EL (cell line): ENCODE results near the gene ZNF593OS.

Source experiments
- DNase-seq: peaks from one replicate; pipeline ENCODE4 v3.0.0-alpha.2; 2016

The ZNF593OS gene

DNA sequence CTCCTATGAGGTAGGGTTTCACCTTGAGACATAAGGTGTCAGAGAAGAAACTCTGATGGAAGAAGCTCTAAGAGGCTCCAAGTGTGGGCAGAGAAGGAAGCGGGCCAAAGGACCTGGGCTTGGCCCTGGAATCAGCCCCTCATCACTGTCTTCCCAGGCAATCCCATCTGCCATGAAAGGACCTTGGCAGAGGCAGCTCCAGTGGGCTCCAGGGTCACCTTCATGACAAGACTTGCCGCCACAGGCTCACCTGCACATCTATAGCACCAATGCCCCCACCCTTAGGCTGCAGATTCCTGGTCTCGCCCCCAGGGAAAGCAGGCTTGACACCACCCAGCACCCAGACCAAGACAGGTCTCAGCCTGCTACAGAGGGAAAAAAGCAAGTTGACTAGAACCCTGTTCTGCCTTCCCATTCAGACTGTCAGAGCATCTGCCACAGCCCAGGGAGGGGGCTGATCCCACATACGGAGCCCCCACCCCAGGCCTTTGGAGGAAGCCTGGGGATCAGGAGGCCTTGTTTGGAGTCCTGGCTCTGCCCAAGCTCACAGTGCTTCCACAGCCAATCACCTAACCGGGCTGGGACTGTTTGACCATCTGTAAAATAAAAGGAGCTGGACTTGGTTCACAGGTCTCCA, 13.2 kb downstream of the ZNF593OS start:
- DNase-seq, result no peak

DNA sequence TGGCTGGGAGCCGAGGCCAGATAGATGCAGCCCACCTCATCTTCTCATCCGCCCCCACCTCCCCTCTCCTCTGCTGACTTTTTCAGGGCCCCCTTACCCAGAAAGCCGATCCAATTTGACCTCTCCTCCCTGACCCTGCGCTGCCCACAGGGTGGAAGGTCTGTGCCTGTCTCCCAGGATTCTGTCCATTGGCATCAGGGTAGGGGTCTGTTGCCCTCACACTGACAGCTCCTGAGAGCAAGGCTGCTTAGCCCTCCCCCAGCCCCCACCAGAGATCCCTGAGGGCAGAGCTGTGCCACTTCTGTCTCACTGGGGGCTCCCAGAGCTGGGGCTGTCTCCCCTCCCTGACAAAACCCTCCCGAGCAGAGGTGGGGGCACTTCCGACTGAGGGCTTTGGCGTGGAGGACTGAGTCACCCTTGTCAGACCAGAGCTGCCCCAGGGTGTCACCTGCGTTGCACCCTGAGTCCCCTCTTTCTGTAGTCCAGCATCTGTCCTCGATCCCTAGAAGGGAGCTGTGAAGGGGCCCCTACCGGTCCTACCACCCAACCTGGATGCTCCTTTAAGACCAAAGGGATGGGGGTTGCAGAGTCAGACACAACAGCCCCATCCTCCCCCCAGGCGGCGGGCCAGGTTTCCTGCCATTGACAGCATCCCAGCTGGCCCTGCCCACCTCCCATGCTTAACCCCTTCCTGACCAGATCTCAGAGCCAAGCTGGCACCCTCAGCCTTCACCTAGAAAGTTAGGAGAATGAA, 15.2 kb downstream of the ZNF593OS start:
- no peak for DNase-seq

DNA sequence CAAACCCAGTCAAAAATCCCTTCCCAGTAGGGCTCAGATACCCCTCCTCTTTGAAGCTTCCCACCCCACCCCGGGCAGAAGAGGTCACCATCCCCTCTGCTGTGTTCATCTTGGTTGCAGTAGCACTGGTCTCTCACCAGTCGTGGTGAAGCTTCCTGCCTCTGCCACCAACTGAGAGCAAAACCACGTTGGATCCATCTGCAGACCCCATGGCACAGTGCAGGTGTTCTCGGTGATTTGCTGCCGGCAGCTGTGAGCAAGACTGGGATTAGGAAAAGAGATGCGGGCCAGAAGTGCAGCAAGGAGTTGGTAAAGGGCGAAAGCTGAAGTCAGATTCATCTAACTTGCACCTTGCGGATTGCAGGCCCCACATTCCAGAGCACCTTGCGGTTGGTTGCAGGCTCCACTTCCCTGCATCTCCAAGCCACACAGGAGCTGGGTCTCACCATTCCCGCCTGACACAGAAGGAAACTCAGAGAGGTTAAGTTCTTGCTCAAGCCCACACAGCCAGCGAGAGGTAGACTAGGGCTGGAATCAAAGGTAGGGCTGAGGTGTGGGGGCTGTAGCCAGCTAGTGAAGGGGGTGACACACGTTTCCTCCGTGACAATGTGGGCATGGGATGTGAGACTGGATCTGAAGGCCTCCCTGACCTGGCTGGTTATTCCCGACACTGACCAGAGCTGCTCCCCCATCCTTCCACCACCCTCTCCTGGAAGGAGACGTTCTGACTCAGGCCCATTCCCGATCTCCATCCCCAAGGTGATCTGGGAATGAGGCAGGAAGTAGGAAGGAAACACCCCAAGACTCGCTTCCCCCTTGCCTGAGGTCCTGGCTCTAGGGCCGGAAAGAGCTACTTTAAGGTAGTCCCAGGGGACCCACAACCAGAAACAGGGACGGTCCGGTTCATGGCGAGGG, 16.0 kb downstream of the ZNF593OS start:
- no peak for DNase-seq

DNA sequence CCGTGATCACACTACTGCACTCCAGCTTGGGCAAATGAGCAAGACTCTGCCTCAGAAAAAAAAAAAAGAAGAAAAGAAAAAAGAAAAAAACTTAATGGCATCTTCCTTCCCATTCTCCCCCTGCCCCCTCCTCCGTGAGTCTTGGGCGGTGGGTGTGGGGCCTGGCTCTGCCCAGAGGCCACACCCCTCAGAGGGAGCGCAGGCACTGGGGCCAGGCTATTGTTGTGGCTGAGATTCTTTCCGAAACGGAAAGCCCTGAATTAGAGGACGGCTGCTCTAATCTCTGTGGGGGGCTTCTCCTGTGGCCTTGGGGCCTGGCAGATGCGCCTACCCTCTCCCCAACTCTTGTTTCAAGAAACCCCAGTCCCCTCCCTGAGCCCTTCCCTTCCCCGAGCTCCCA, 16.9 kb downstream of the ZNF593OS start:
- no peak for DNase-seq

DNA sequence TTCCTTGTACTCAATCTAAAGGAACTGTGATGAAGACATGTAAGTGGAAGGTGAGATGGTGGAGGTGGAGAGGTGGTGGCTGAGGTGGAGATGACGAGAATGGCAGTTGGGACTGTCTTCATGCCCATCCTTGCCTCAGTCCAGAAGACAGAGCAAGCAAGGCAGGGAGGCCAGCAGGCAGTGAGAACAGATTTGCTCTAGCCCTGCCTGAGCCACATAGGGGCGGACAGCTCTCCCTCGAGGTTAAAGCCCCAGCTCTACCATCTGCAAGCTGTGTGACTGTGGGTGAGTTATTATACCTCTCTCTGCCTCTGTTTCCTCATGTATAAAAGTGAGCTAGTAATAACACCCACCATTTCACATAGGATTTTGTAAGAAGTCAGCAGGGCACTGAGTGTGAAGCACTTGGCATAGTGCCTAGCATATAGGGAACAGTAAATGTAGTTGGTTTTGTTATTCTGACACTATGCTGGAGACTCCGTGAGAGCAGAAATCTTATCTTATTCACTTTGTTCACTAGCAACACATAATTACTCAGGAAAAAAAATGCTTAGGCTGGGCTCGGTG, 17.6 kb downstream of the ZNF593OS start:
- no peak for DNase-seq

DNA sequence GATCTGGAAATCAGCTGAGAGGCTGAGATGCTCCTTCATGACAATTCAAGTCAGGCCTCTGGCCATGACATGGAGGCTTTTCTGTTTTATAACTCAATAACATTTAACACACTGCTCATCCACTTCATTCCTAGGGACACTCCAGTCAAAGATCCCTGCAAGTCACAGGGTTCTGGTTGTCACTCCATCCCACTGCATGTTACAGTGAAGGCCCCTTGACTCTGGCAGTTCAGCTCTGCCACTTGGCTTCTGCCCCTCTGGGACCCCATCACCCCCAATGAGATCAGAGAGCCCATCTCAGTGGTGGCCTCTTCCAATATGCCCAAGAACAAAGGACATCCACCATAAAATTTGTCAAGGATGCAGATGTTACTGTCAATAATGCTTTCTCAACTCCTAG, 22.7 kb downstream of the ZNF593OS start:
- DNase-seq, result no peak

DNA sequence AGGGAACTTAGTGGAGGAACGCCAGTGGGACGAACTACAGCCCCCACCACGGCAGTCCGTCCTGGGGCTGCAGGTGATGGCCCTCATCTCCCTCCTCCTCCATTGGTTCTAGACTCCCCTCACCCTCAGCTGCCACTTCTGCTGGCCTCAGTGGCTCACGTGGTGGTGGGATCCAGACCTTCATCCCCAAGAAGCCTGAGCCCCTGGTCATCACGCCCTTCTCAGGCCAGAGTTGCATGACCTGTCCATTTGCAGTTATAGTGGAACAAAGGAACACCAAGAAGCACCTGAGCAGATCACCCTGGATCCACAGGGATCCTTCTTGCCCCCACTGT, 25.7 kb downstream of the ZNF593OS start:
- DNase-seq, result no peak

DNA sequence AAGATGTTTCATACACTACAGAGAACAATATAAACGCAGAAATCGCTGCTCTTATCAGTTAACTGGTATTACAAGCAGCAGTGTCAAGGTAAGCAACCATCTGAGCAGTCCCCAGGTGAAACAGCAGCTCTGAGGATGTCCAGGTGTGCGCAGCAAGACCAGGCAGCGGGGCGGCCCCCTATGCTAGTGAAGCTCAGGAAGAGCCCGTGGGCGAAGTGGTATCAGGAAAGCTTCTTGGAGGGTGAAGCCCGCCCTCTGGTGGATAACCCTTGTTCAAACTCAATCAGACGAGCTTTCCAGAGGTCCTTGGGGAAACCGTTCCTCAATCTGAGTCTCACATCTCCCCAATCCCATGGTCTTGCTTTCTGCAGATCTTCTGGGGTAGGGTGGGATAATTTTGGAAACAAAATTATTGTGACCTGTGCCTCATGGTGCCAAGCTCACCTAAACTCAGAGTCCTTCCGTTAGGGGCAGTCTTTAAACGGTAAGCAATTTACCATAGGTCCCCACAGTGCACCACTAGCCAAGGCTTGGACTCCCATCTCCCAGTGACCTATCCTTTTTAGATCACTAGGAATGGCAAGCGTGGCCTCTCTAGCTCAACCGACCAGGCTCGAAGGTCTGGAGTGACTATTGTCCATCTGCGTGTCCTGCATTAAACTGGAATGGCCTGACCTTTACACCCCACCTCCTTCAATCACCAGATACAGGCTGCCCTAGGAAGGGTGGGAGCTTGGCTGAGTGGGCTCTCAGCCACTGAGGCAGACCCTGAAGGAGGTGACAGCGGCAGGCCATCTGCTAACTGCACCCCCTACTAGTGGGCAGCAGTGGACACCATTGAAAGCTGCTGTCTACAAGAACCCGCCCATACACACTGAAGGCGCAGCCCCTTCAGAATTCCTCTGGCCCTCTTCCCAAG, 26.3 kb downstream of the ZNF593OS start:
- peak; percentile 79 for DNase-seq

DNA sequence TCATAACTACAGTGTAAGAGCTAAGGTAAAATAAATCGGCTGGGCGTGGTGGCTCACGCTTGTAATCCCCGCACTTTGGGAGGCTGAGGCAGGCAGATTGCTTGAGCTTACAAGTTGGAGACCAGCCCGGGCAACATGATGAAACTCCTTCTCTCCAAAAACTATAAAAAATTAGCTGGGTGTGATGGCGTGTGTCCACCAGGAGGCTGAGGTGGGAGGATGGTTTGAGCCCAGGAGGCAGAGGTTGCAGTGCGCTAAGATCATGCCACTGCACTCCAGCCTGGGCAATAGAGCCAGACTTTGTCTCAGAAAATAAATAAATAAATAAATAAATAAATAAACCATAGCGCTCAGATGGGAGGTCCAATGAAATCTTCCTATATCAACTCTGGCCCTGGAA, 29.5 kb downstream of the ZNF593OS start:
- DNase-seq, result no peak

DNA sequence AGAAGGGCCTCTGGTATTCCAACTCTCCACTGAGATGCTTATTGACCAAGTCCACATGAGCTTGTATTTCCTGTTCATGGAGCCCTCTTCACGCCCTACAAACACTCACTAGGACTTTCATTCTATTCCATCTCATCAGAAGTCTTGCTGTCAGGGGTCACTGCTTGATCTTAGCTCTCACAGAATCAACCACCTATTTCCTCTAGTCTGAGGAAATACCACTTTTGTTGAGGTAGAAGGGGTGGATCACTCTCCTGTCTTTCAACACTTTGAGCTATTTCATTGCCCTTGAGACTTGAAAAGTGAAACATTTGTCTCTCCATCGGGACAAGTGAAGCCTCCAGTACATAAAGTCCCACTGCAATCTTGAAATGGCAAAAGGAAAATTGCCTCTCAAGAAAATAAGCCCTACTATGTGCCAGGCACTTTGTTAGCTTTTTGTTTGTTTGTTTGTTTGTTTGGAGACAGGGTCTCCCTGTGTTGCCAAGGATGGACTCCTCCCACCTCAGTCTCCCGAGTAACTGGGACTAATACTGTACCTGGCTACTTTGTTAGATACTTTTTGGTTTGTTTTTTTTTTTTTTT, 32.6 kb downstream of the ZNF593OS start:
- DNase-seq, result no peak

DNA sequence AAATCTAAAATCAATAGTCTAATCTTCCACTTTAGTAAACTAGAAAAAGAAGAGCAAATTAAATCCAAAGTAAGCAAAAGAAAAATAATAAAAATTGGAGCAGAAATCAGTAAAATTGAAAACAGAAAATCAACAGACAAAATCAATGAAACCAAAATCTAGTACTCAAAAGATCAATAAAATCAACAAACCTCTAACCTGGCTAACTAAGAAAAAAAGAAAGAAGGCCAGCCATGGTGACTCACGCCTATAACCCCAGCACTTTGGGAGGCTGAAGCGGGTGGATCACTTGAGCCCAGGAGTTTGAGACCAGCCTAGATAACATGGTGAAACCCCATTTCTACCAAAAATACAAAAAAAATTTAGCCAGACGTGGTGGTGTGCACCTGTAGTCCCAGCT, 37.2 kb downstream of the ZNF593OS start:
- DNase-seq, result no peak

DNA sequence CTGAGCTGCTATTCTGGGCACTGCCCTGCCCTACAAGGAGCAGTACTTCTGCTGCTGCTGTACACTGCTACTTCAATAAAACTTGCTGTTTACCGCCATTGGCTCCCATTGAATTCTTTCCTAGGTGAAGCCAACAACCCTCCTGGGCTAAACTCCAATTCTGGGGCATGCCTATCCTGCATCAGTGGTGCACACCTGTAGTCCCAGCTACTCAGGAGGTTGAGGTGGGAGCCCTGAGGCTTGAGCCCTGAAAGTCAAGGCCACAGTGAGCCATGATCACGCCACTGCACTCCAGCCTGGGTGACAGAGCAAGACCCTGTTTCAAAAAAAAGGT, 38.8 kb downstream of the ZNF593OS start:
- DNase-seq, result no peak

DNA sequence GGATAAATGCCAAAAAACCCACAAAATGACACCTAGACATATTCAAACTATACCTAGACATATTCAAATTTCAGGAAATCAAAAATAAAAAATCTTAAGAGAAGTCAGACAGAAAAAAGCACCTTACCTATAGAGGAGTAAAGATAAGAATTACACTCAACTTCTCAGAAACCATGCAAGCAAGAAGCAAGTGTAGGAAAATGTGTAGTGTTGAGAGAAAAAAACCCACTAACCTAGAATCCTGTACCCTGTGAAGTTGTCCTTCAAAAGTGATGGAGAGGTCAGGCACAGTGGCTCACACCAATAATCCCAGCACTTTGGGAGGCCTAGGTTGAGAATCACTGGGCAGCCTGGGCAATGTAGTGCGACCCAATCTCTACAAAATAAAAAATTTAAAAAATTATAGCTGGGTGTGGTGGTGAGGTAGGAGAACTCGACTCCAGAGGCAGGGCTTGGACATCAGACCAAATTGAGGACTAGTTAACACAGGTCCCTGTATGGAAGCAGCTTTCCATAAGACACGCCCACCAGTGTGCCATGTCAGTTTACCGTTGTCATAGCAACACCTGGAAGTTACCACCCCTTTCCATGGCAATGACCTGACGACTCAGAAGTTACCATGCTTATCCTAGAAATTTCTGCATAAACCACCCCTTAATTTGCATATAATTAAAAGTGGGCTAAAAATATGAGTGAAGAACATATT, 39.4 kb downstream of the ZNF593OS start:
- DNase-seq, result no peak

DNA sequence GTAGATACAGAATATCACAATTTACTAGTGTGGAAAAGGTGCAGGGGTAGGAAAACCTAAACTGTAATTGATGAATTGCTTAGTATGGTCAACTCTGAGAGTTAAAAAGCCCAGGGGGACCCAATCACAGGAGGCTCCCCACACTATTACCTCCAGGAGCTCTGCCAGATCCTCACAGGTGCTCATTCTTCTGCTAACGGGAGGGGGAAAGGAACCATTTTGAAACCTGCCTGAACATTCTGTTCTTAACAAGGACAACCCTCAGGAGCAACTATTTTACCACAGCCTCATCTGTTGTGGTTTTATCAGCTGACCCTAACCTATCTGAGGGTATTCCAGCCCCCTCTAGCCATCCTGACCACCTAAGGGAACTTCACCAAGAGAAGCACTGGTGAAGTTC, 40.9 kb downstream of the ZNF593OS start:
- DNase-seq, result no peak

DNA sequence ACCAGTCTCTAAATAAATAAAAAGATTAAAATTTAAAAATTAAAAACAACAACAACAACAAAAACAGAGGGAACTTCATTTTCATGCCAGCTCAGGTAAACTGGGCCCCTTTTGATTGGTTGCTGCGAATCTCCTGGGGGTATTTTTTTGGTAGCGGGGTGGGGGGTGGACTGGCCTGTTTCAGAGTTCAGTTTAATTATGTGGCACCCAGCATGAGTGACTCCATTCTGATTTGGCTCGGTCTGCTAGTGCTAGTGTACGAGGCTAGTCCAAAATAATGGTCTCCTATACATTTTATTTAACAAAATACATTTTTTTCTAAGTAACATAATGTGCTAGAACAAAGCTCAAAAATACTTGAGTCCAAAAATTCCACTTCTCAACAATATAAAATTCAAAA, 41.9 kb downstream of the ZNF593OS start:
- no peak for DNase-seq

DNA sequence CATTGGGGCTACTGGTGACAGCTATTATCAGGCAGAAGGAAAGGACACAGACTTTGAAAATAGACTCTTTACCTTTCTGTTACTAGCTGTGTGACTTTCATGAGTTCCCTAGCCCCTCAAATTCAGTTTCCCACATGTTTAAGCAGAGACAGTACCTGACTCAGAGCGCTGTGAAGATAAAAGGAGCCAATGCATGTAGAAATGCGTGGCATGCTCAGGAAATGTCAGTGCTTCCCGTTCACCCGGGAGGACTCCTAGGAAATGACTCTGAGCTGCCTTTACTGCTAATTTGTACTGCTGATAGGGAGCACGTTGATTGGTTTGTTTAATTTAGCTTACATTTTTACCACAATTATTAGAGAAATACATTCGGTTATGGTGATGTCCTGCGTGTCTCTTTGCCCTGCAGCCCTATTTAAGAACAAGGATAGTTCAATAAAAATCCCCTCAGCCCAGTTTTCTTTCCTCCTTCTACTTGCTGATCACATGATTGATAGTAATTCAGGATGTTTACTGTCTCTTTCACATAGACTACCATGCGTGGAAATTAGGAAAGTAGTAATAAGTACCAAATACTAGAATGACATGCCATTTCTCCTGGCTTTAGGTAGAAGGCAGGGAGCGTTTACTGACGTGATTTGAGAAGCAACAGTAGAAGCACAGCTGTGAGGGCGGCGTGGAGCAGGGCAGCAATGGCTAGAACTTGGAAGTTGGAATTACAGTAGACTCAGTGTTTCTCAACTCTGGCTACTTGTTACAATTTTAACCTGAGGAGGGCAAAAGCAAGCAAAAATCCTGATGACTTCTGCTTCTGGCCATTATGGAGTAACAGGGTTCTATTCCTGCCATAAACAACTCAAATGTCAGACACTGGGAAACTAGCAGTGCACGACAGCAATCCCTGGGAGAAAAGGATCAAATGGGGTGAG, 44.1 kb downstream of the ZNF593OS start:
- no peak for DNase-seq

DNA sequence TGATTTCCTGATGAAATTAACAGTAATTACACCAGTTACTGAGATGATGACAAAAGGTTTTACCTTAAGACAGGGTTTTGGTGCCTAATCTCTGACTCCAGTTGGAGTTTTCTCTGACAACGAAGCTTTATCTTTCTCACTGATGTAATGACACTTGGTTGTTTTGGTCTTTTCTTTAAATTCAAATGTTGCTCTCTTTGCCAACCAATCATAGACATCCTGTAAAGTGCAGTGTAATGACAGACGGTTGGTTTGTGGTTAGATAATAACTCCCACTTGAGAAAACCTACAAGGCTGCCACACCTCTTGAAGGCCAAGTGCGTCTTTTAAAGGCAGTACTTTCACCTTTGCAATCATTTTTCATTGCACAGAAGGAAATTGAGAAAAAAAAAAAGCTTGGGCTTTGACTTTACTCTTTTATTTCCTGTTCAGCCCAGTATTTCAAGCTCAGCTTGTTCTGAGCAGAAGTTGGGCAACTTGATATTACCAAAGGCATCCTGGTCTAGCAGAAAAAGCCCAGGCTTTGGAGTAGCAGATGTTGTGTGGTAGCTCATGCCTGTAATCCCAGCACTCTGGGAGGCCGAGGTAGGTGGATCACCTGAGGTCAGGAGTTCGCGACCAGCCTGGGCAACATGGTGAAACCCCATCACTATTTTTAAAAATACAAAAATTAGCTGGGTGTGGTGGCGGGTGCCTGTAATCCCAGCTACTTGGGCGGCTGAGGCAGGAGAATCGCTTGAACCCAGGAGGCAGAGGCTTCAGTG, 45.1 kb downstream of the ZNF593OS start:
- DNase-seq, result no peak

DNA sequence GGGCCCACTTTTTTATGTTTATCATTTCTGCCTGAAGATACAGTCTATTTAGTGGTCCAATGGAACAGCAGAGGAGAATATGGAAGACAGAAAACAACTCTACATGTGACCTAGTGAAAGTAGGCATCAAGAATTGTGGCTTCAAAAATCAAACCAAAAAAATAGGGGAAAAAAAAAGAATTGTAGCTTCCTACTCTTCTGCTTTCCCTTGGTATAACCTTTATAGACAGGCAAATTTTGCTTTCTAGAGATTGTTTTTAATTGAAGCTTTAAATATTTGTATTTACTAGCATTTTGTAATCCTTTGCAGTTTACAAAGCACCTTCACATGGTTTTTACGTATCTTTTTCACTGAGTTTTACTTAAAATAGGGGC, 45.7 kb downstream of the ZNF593OS start:
- DNase-seq, result no peak

DNA sequence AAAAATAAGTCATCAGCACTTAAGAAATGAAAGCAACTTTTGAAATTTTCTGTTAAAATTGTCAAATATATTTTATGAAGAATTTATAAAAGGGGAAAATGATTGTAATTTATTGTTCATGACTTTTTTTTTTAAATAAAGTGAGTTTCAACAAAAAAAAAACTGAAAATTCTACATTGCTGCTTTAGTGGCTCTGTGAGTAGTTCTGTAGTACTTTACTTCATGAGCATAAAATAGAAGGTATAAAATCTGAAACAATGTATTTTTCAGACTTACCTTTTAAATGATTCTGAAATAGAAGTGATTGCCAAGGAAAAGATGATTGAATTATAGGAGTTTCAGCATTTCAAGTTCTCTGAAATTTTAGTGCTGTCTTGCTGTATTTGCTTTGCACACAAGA, 46.2 kb downstream of the ZNF593OS start:
- no peak for DNase-seq
